ENCODE results near the gene ABT1. TPM values are rescaled to one million over a fixed set of nuclear protein-coding genes. Genes with fewer than 3 reads are reported as not detected.

ABT1 gene
- total RNA-seq, 1 experiment from 2014 or later = 19.5 TPM

GRCh38 chr6:26556263-26557070, 40.3 kb upstream of the ABT1 start:
- H2AFZ ChIP-seq = peak overlapping the region; percentile 50; the same call in 1 of the 2 replicates

GRCh38 chr6:26561533-26562466, 35.0 kb upstream of the ABT1 start:
- Histone ChIP-seq H3K4me3 (no peak overlapping the region), H3K4me2 (no peak overlapping the region), H3K36me3 (ENCODE audit: low read depth) (no peaks in the 10 kb centered on the region), H4K20me1 (ENCODE audit: insufficient read depth) (no peaks in the 10 kb centered on the region), H2AFZ (no peak overlapping the region), H3K9me3 (ENCODE audit: insufficient read depth, low read depth) (no peaks in the 10 kb centered on the region), H3K9me2 (ENCODE audit: insufficient read depth) (no peaks in the 10 kb centered on the region), H3F3A (ENCODE audit: insufficient read depth, low read depth) (peaks cover 16% of the 10 kb centered on the region), H3K27ac (no peak overlapping the region), H3K27me3 (ENCODE audit: insufficient read depth, low read depth) (no peaks in the 10 kb centered on the region), H3K79me2 (ENCODE audit: low read depth) (no peaks in the 10 kb centered on the region), H3K4me1 (replicated peaks; ENCODE audit: insufficient read depth) (peaks cover 7% of the 10 kb centered on the region; the same call in 1 of the 2 replicates)
- DNase-seq = no peak
- POLR2A ChIA-PET (ENCODE audit: unreplicated experiment) = interaction anchor here (0.6 kb wide), 3 partner anchors 9 to 284 kb away, joined by 4 to 7 read pairs (median 6); no protein-coding TSS in a partner anchor
- intact Hi-C loops (cut with micrococcal nuclease; ENCODE audit: unreplicated experiment) = no loop called here
- CTCF ChIA-PET = no interaction called here
- BruUV-seq (replicated peaks) = no TSS peak
- TF ChIP-seq EZH2 (IDR thresholded peaks at IDR 0.05; ENCODE audit: low read depth) = no peak
- no peak for TF ChIP-seq CTCF (conservative IDR thresholded peaks at IDR 0.05)

More at GRCh38 chr6:26556263-26557070, 40.3 kb upstream of the ABT1 start:
- H3K4me1 ChIP-seq (replicated peaks; ENCODE audit: insufficient read depth) = peaks cover 31% of the 10 kb centered on the region
- H3K79me2 ChIP-seq (ENCODE audit: low read depth) = no peaks in the 10 kb centered on the region
- H3K27me3 ChIP-seq (ENCODE audit: insufficient read depth, low read depth) = no peaks in the 10 kb centered on the region
- CTCF ChIA-PET = interaction anchor here (0.6 kb wide), 1 partner anchor 13 kb away, joined by 5 read pairs; no protein-coding TSS in a partner anchor
- peak overlapping the region; percentile 69 for H3K4me3 ChIP-seq
- peak overlapping the region; percentile 60 for H3K27ac ChIP-seq
- no peaks in the 10 kb centered on the region for H4K20me1 ChIP-seq (ENCODE audit: insufficient read depth)
- H3K9me3 ChIP-seq (ENCODE audit: insufficient read depth, low read depth) = no peaks in the 10 kb centered on the region
- peak overlapping the region; percentile 84 for H3K4me2 ChIP-seq
- peaks cover 56% of the 10 kb centered on the region for H3F3A ChIP-seq (ENCODE audit: insufficient read depth, low read depth)
- TF ChIP-seq EZH2 (IDR thresholded peaks at IDR 0.05; ENCODE audit: low read depth) (no peak), CTCF (conservative IDR thresholded peaks at IDR 0.05) (no peak)
- BruUV-seq (replicated peaks) = TSS peak; percentile 97
- intact Hi-C loops (cut with micrococcal nuclease; ENCODE audit: unreplicated experiment) = loop anchor here (1.0 kb wide), 1 partner anchor 12 kb away; no protein-coding TSS in a partner anchor
- no peaks in the 10 kb centered on the region for H3K36me3 ChIP-seq (ENCODE audit: low read depth)
- no peaks in the 10 kb centered on the region for H3K9me2 ChIP-seq (ENCODE audit: insufficient read depth)
- POLR2A ChIA-PET (ENCODE audit: unreplicated experiment) = interaction anchor here (0.5 to 0.7 kb wide), 7 partner anchors 12 to 997 kb away, joined by 3 to 11 read pairs (median 6); no protein-coding TSS in a partner anchor
- DNase-seq = peak; percentile 75 to 85

GRCh38 chr6:26563488-26563887, 33.3 kb upstream of the ABT1 start:
- no peak overlapping the region for H3K4me2 ChIP-seq
- POLR2A ChIA-PET (ENCODE audit: unreplicated experiment) = no interaction called here
- intact Hi-C loops (cut with micrococcal nuclease; ENCODE audit: unreplicated experiment) = no loop called here
- H3K79me2 ChIP-seq (ENCODE audit: low read depth) = no peaks in the 10 kb centered on the region
- no peaks in the 10 kb centered on the region for H3F3A ChIP-seq (ENCODE audit: insufficient read depth, low read depth)
- DNase-seq = no peak
- no peaks in the 10 kb centered on the region for H3K9me2 ChIP-seq (ENCODE audit: insufficient read depth)
- CTCF ChIA-PET = interaction anchor here (0.6 kb wide), 1 partner anchor 1841 kb away, joined by 3 read pairs; no protein-coding TSS in a partner anchor
- no peaks in the 10 kb centered on the region for H3K4me1 ChIP-seq (replicated peaks; ENCODE audit: insufficient read depth)
- H3K36me3 ChIP-seq (ENCODE audit: low read depth) = no peaks in the 10 kb centered on the region
- no peak overlapping the region for H3K4me3 ChIP-seq
- no peaks in the 10 kb centered on the region for H3K27me3 ChIP-seq (ENCODE audit: insufficient read depth, low read depth)
- no peak for TF ChIP-seq CTCF (conservative IDR thresholded peaks at IDR 0.05)
- no peak for TF ChIP-seq EZH2 (IDR thresholded peaks at IDR 0.05; ENCODE audit: low read depth)
- no peaks in the 10 kb centered on the region for H4K20me1 ChIP-seq (ENCODE audit: insufficient read depth)
- 0 out of 2 replicates have a peak overlapping the region, but pooled peaks have one; percentile 37 for H2AFZ ChIP-seq
- H3K27ac ChIP-seq = no peak overlapping the region
- H3K9me3 ChIP-seq (ENCODE audit: insufficient read depth, low read depth) = no peaks in the 10 kb centered on the region
- BruUV-seq (replicated peaks) = no TSS peak
